H9 (cell line): Measurements from ENCODE around the gene MVD. TPM values are rescaled to one million over a fixed set of nuclear protein-coding genes. Genes with fewer than 3 reads are reported as not detected.

Source experiments
- DNase-seq: peaks from one replicate; pipeline ENCODE4 v3.0.0-alpha.2; 2017
- H2AFZ ChIP-seq: one replicate; pipeline ENCODE4 v1.6.1; 2013; ENCODE audit warnings: mild to moderate bottlenecking, low read length, control low read depth, moderate library complexity
- H2AK5ac ChIP-seq: 2 replicates; pipeline ENCODE4 v1.6.1; 2013; ENCODE audit warnings: low read length, control low read depth, mixed read lengths; ENCODE audit not compliant: insufficient read length
- H2BK120ac ChIP-seq: one replicate; pipeline ENCODE4 v1.6.1; 2013; ENCODE audit warnings: low read depth, mild to moderate bottlenecking, low read length, control low read depth, inconsistent platforms; ENCODE audit not compliant: poor library complexity, severe bottlenecking
- H2BK12ac ChIP-seq: 2 replicates; pipeline ENCODE4 v1.6.1; 2013; ENCODE audit warnings: low read length, control low read depth, mixed read lengths, low read depth; ENCODE audit not compliant: insufficient read length
- H2BK15ac ChIP-seq: 2 replicates; pipeline ENCODE4 v1.6.1; 2013; ENCODE audit warnings: low read depth, low read length, control low read depth
- H2BK20ac ChIP-seq: one replicate; pipeline ENCODE4 v1.6.1; 2013; ENCODE audit warnings: low read depth, mild to moderate bottlenecking, low read length, control low read depth, inconsistent platforms; ENCODE audit not compliant: poor library complexity, severe bottlenecking
- H2BK5ac ChIP-seq: 2 replicates; pipeline ENCODE4 v1.6.1; 2013; ENCODE audit warnings: low read length, control low read depth, mixed read lengths; ENCODE audit not compliant: insufficient read length
- H3K14ac ChIP-seq: 2 replicates; pipeline ENCODE4 v1.6.1; 2013; ENCODE audit warnings: low read length, control low read depth; ENCODE audit not compliant: insufficient read depth
- H3K18ac ChIP-seq: 2 replicates; pipeline ENCODE4 v1.6.1; 2013; ENCODE audit warnings: low read depth, mild to moderate bottlenecking, mixed read lengths, low read length, control low read depth; ENCODE audit not compliant: insufficient read length
- H3K23ac ChIP-seq: 2 replicates; pipeline ENCODE4 v1.6.1; 2013; ENCODE audit warnings: low read length, control low read depth, mixed read lengths, low read depth; ENCODE audit not compliant: insufficient read length
- H3K23me2 ChIP-seq: 2 replicates; pipeline ENCODE4 v1.6.1; 2013; ENCODE audit warnings: low read depth, mild to moderate bottlenecking, mixed read lengths, low read length, control low read depth; ENCODE audit not compliant: insufficient read length, poor library complexity, severe bottlenecking
- H3K27ac ChIP-seq: 2 replicates; pipeline ENCODE4 v1.5.1; 2013; ENCODE audit warnings: low read length, control low read depth, mixed read lengths, low read depth; ENCODE audit not compliant: insufficient read length
- H3K27me3 ChIP-seq: 2 replicates; pipeline ENCODE4 v1.6.1; 2013; ENCODE audit warnings: low read length, control low read depth, inconsistent platforms; ENCODE audit not compliant: insufficient read depth
- H3K4ac ChIP-seq: 2 replicates; pipeline ENCODE4 v1.6.1; 2013; ENCODE audit warnings: low read depth, mild to moderate bottlenecking, control low read depth, inconsistent platforms, low read length, moderate library complexity
- H3K4me1 ChIP-seq: 2 replicates; pipeline ENCODE4 v1.6.1; 2013; ENCODE audit warnings: low read length, control low read depth, inconsistent platforms; ENCODE audit not compliant: insufficient read depth
- H3K4me2 ChIP-seq: 2 replicates; pipeline ENCODE4 v1.6.1; 2013; ENCODE audit warnings: low read length, control low read depth, mixed read lengths; ENCODE audit not compliant: insufficient read length, insufficient read depth
- H3K56ac ChIP-seq: 2 replicates; pipeline ENCODE4 v1.6.1; 2013; ENCODE audit warnings: low read depth, mild to moderate bottlenecking, mixed read lengths, low read length, control low read depth; ENCODE audit not compliant: insufficient read length
- H3K79me1 ChIP-seq: 2 replicates; pipeline ENCODE4 v1.6.1; 2013; ENCODE audit warnings: low read depth, mild to moderate bottlenecking, moderate library complexity, low read length, control low read depth, inconsistent platforms; ENCODE audit not compliant: insufficient read depth, poor library complexity, severe bottlenecking
- H3K79me2 ChIP-seq: 2 replicates; pipeline ENCODE4 v1.6.1; 2013; ENCODE audit warnings: low read length, control low read depth, inconsistent platforms; ENCODE audit not compliant: insufficient read depth
- H3K9ac ChIP-seq: 2 replicates; pipeline ENCODE4 v1.6.1; 2013; ENCODE audit warnings: low read length, control low read depth, mixed read lengths; ENCODE audit not compliant: insufficient read length; ENCODE audit errors: extremely low read depth
- H3K9me3 ChIP-seq: one replicate; pipeline ENCODE4 v1.6.1; 2013; ENCODE audit warnings: low read depth, low read length, inconsistent platforms; ENCODE audit not compliant: control insufficient read depth
- H3T11ph ChIP-seq: one replicate; pipeline ENCODE4 v1.6.1; 2013; ENCODE audit warnings: mild to moderate bottlenecking, low read length, control low read depth, inconsistent platforms
- H4K20me1 ChIP-seq: one replicate; pipeline ENCODE4 v1.6.1; 2013; ENCODE audit not compliant: control insufficient read depth, insufficient read length, insufficient read depth
- H4K5ac ChIP-seq: 2 replicates; pipeline ENCODE4 v1.6.1; 2013; ENCODE audit warnings: low read depth, mild to moderate bottlenecking, mixed read lengths, low read length, control low read depth; ENCODE audit not compliant: insufficient read length
- H4K8ac ChIP-seq: replicated peaks from 2 replicates; pipeline ENCODE4 v1.6.1; 2013; ENCODE audit warnings: low read length, control low read depth, mixed read lengths, low read depth; ENCODE audit not compliant: insufficient read length
- H4K91ac ChIP-seq: 2 replicates; pipeline ENCODE4 v1.6.1; 2013; ENCODE audit warnings: low read depth, mild to moderate bottlenecking, moderate library complexity, mixed read lengths, low read length, control low read depth; ENCODE audit not compliant: insufficient read length
- H3K27ac Mint-ChIP-seq, 3 experiments: 2 replicates in 2 of 3; 3 replicates in 1 of 3; pipeline ENCODE4 v1.8.0; 2020 to 2021; ENCODE audit warnings: mixed read lengths in 3 of 3, mild to moderate bottlenecking in 1 of 3, moderate library complexity in 1 of 3
- H3K27me3 Mint-ChIP-seq: 2 replicates; pipeline ENCODE4 v1.8.0; 2021; ENCODE audit warnings: low read depth, mild to moderate bottlenecking, moderate library complexity, mixed read lengths
- H3K36me3 Mint-ChIP-seq, 3 experiments: 2 replicates in 2 of 3; 3 replicates in 1 of 3; pipeline ENCODE4 v1.8.0; 2020 to 2021; ENCODE audit warnings: low read depth in 3 of 3, mixed read lengths in 3 of 3; ENCODE audit not compliant: insufficient read depth in 1 of 3
- H3K4me1 Mint-ChIP-seq, 2 experiments: 2 replicates each; pipeline ENCODE4 v1.8.0; 2020; ENCODE audit warnings: mixed read lengths in 2 of 2
- H3K4me3 Mint-ChIP-seq, 2 experiments: 2 replicates in 1 of 2; 3 replicates in 1 of 2; pipeline ENCODE4 v1.8.0; 2020 to 2021; ENCODE audit warnings: mild to moderate bottlenecking in 2 of 2, mixed read lengths in 2 of 2, moderate library complexity in 1 of 2
- H3K9me3 Mint-ChIP-seq, 2 experiments: 2 replicates in 1 of 2; 3 replicates in 1 of 2; pipeline ENCODE4 v1.8.0; 2020; ENCODE audit warnings: mild to moderate bottlenecking in 2 of 2, mixed read lengths in 2 of 2, moderate library complexity in 1 of 2
- WGBS: extraction: QIAGEN DNeasy Blood & Tissue Kit; methylation state at CpG from one replicate; pipeline ENCODE4 v1.1.7; 2013; ENCODE audit warnings: missing lambda C conversion rate, low lambda C conversion rate, mixed read lengths; ENCODE audit not compliant: insufficient read length; ENCODE audit errors: extremely low coverage; 5-methylcytosine and 5-hydroxymethylcytosine counted together
- total RNA-seq: library from RNA; stranded (reverse); gene quantifications from 2 replicates; pipeline ENCODE4 v1.2.1, GENCODE V29; 2021
- TF ChIP-seq, protein P1 (sequence below): fragments of 200-600 bp; sonication (generic); conservative IDR thresholded peaks from 3 replicates; pipeline ENCODE4 v1.8.0; 2021; ENCODE audit warnings: antibody characterized with exemption, mild to moderate bottlenecking

The MVD gene
- total RNA-seq, 1 experiment from 2014 or later: 53.2 TPM

DNA sequence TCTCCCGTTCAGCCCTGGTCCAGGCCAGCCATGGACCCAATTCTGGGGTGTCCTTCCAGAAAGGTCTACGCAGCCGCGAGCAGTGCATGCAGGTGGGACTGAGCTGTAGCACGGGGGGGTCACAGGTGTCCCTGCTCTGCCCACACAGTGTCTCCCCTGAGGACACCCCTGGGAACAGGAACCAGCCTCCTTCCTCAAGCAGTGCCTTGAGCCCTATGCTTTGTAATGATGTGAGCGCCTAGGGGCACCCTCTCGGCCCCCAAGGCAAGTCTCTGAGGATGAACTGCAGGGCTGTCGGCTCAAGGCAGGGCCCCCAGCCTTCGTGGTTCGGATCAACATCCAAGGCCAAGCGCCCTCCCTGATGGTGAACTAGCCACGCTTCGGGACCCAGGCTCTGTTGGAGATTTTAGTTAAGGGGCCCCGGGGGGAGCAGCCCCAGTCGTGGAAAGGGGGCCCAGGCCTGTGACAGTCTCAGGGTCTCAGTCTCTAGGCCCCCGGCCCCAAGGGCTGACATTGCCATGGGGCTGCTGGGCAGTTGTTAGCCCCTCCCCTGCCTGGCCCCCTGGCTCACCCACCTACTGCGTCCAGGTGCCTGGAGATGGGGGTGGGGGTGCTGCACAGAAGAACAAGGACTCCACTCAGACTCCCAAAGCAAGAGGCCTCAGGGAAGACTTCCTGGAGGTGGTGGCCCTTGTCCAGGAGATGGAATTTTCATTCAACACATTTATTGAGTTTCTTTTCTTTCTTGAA is 22.2 kb downstream of the MVD start:
- Histone ChIP-seq H2BK5ac (no peak overlapping the region), H3K14ac (0 out of 2 replicates have a peak overlapping the region, but pooled peaks have one; percentile 23), H3K4ac (no peak overlapping the region), H3K27ac (no peak overlapping the region), H3K56ac (no peak overlapping the region), H3K4me1 (peaks cover 4% of the 10 kb centered on the region; the same call in 1 of the 2 replicates), H3K9me3 (no peaks in the 10 kb centered on the region), H2AFZ (no peak overlapping the region), H3K27me3 (no peaks in the 10 kb centered on the region), H3K4me2 (no peak overlapping the region), H4K8ac (no peak overlapping the region), H2BK15ac (no peak overlapping the region), H2BK12ac (no peak overlapping the region), H3K9ac (no peak overlapping the region), H3K79me2 (no peaks in the 10 kb centered on the region), H2BK20ac (no peak overlapping the region), H4K91ac (no peak overlapping the region), H2AK5ac (no peak overlapping the region), H4K5ac (no peak overlapping the region), H2BK120ac (no peak overlapping the region), H3K23me2 (no peaks in the 10 kb centered on the region), H3K23ac (no peak overlapping the region), H3K79me1 (no peaks in the 10 kb centered on the region), H3T11ph (no peak overlapping the region), H3K18ac (no peak overlapping the region), H4K20me1 (no peaks in the 10 kb centered on the region)
- Mint-ChIP-seq H3K4me1 (peaks cover 22 to 29% of the 10 kb centered on the region in 2 experiments), H3K36me3 (peaks cover 5 to 17% (median 15%) of the 10 kb centered on the region in 3 experiments; a peak in 6 of 7 replicates), H3K27me3 (peaks cover 26% of the 10 kb centered on the region), H3K4me3 (no peak overlapping the region), H3K27ac (peak overlapping the region in 1 of 3 experiments; percentile 6; a peak in 1 of 7 replicates), H3K9me3 (no peaks in the 10 kb centered on the region)
- no CpG with 5 or more reads among the region's 17 CpGs for WGBS
- no peak for DNase-seq
- TF ChIP-seq, protein P1, sequence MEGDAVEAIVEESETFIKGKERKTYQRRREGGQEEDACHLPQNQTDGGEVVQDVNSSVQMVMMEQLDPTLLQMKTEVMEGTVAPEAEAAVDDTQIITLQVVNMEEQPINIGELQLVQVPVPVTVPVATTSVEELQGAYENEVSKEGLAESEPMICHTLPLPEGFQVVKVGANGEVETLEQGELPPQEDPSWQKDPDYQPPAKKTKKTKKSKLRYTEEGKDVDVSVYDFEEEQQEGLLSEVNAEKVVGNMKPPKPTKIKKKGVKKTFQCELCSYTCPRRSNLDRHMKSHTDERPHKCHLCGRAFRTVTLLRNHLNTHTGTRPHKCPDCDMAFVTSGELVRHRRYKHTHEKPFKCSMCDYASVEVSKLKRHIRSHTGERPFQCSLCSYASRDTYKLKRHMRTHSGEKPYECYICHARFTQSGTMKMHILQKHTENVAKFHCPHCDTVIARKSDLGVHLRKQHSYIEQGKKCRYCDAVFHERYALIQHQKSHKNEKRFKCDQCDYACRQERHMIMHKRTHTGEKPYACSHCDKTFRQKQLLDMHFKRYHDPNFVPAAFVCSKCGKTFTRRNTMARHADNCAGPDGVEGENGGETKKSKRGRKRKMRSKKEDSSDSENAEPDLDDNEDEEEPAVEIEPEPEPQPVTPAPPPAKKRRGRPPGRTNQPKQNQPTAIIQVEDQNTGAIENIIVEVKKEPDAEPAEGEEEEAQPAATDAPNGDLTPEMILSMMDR: no peak
